CD14-positive monocyte (primary cell): ENCODE measurements around the gene RAB7B. TPM values are rescaled to one million over a fixed set of nuclear protein-coding genes. Genes with fewer than 3 reads are reported as not detected.
"Not testable (repeated sequence)": the region's sequence is repeated elsewhere in the genome, so short reads cannot be mapped to it uniquely, and the experiment has no call there.

Experiments used
- DNase-seq, 3 donors: peaks; one replicate each; pipeline ENCODE4 v3.0.0-alpha.2; 2011 to 2022
- H2AFZ ChIP-seq: 2 replicates; pipeline ENCODE4 v1.6.0; 2012; ENCODE audit warnings: mild to moderate bottlenecking, low read depth, low read length, inconsistent platforms; ENCODE audit not compliant: insufficient read depth, poor library complexity, severe bottlenecking
- H3K27ac ChIP-seq, 2 donors: 1 replicate in 1 of 2; 2 replicates in 1 of 2; pipeline ENCODE4 v1.5.1; 2012 to 2013; ENCODE audit warnings: low read length in 2 of 2, control low read depth in 1 of 2, inconsistent platforms in 1 of 2, low read depth in 1 of 2, mild to moderate bottlenecking in 1 of 2
- H3K27me3 ChIP-seq, 2 donors: one replicate each; pipeline versions ENCODE4 v1.6.0 to v1.6.1; 2011 to 2013; ENCODE audit warnings: low read length in 2 of 2; ENCODE audit not compliant: control insufficient read depth in 2 of 2, insufficient read depth in 2 of 2
- H3K36me3 ChIP-seq, 2 donors: replicated peaks in 1 of 2; 1 replicate in 1 of 2; 2 replicates in 1 of 2; pipeline versions ENCODE4 v1.5.1 to v1.6.1; 2012 to 2013; ENCODE audit warnings: low read length in 2 of 2, control low read depth in 1 of 2, inconsistent platforms in 1 of 2, mild to moderate bottlenecking in 1 of 2; ENCODE audit not compliant: insufficient read depth in 2 of 2, control insufficient read depth in 1 of 2
- H3K4me1 ChIP-seq, 2 donors: 1 replicate in 1 of 2; 2 replicates in 1 of 2; pipeline versions ENCODE4 v1.5.1 to v1.6.1; 2012 to 2013; ENCODE audit warnings: low read length in 2 of 2, control low read depth in 1 of 2, inconsistent platforms in 1 of 2, mild to moderate bottlenecking in 1 of 2, moderate library complexity in 1 of 2; ENCODE audit not compliant: insufficient read depth in 2 of 2, control insufficient read depth in 1 of 2
- H3K4me2 ChIP-seq: replicated peaks from 2 replicates; pipeline ENCODE3; 2012; ENCODE audit warnings: low read length, moderate library complexity, mild to moderate bottlenecking; ENCODE audit not compliant: poor library complexity, severe bottlenecking; ENCODE audit errors: extremely low read depth
- H3K4me3 ChIP-seq, 3 experiments: fragments of 200-600 bp in 1 of 3; sonication (generic) in 1 of 3; replicated peaks in 1 of 3; 1 replicate in 2 of 3; 2 replicates in 1 of 3; pipeline ENCODE4 v1.5.1; 2011 to 2013; ENCODE audit warnings: low read length in 3 of 3, mild to moderate bottlenecking in 3 of 3, control low read depth in 2 of 3, low read depth in 2 of 3, inconsistent platforms in 1 of 3, moderate library complexity in 1 of 3
- H3K79me2 ChIP-seq: 2 replicates; pipeline ENCODE4 v1.6.0; 2012; ENCODE audit warnings: mild to moderate bottlenecking, control low read depth, inconsistent platforms, low read length, moderate library complexity; ENCODE audit not compliant: insufficient read depth
- H3K9ac ChIP-seq: 2 replicates; pipeline ENCODE4 v1.6.0; 2017; ENCODE audit warnings: low read length, mild to moderate bottlenecking; ENCODE audit not compliant: insufficient read depth, poor library complexity, severe bottlenecking
- H3K9me3 ChIP-seq, 2 donors: replicated peaks in 1 of 2; 1 replicate in 1 of 2; 2 replicates in 1 of 2; pipeline versions ENCODE4 v1.5.1 to v1.6.1; 2012 to 2013; ENCODE audit warnings: low read length in 2 of 2, control low read depth in 1 of 2; ENCODE audit not compliant: control insufficient read depth in 1 of 2, insufficient read depth in 1 of 2
- H4K20me1 ChIP-seq: 2 replicates; pipeline ENCODE4 v1.6.0; 2012; ENCODE audit warnings: mild to moderate bottlenecking, low read length, control low read depth, moderate library complexity; ENCODE audit not compliant: insufficient read depth
- H3K27ac Mint-ChIP-seq, 7 donors: one replicate each; pipeline ENCODE4 v1.8.0; 2020; ENCODE audit warnings: mild to moderate bottlenecking in 7 of 7, mixed read lengths in 7 of 7, moderate library complexity in 6 of 7, inconsistent platforms in 2 of 7
- H3K27me3 Mint-ChIP-seq, 3 donors: one replicate each; pipeline ENCODE4 v1.8.0; 2021 to 2022; ENCODE audit warnings: low read depth in 3 of 3, mild to moderate bottlenecking in 3 of 3, mixed read lengths in 3 of 3, moderate library complexity in 3 of 3, inconsistent platforms in 1 of 3
- H3K36me3 Mint-ChIP-seq, 2 donors: one replicate each; pipeline ENCODE4 v1.8.0; 2020; ENCODE audit warnings: mixed read lengths in 2 of 2, inconsistent platforms in 1 of 2, mild to moderate bottlenecking in 1 of 2
- H3K4me1 Mint-ChIP-seq: one replicate; pipeline ENCODE4 v1.8.0; 2020; ENCODE audit warnings: mild to moderate bottlenecking, mixed read lengths
- H3K4me3 Mint-ChIP-seq, 2 donors: one replicate each; pipeline ENCODE4 v1.8.0; 2020; ENCODE audit warnings: mild to moderate bottlenecking in 2 of 2, mixed read lengths in 2 of 2, moderate library complexity in 1 of 2
- H3K9me3 Mint-ChIP-seq, 7 donors: one replicate each; pipeline ENCODE4 v1.8.0; 2020 to 2022; ENCODE audit warnings: mixed read lengths in 7 of 7, mild to moderate bottlenecking in 6 of 7, moderate library complexity in 6 of 7, inconsistent platforms in 2 of 7
- WGBS: methylation state at CpG from one replicate; pipeline ENCODE4 v1.1.5; 2013; ENCODE audit warnings: missing lambda C conversion rate; ENCODE audit not compliant: insufficient coverage; 5-methylcytosine and 5-hydroxymethylcytosine counted together
- intact Hi-C, 2 donors: fragments of 100-400 bp; cut with micrococcal nuclease; formaldehyde crosslinking; loops; one replicate each; pipeline versions ENCODE4 v1.15.0 to v1.15.1; 2023
- polyA plus RNA-seq, 3 donors: library from polyadenylated mRNA; depleted of rRNA in 1 of 3; unstranded in 2 of 3; stranded (reverse) in 1 of 3; fragments of 300-500 nt in 2 of 3; fragments of >200 nt in 1 of 3; fragmentation: Illumina TruSeq in 2 of 3; gene quantifications; 1 replicate in 2 of 3; 2 replicates in 1 of 3; pipeline ENCODE4 v1.2.3, GENCODE V29; 2012 to 2021
- TF ChIP-seq, protein P1 (sequence below): fragments of 200-600 bp; IDR thresholded peaks from one replicate; pipeline ENCODE4 v1.8.0; 2022; ENCODE audit warnings: antibody characterized with exemption, mild to moderate bottlenecking

Gene RAB7B
- polyA plus RNA-seq, 3 donors: 0.41 to 0.52 (median 0.47) TPM

DNA sequence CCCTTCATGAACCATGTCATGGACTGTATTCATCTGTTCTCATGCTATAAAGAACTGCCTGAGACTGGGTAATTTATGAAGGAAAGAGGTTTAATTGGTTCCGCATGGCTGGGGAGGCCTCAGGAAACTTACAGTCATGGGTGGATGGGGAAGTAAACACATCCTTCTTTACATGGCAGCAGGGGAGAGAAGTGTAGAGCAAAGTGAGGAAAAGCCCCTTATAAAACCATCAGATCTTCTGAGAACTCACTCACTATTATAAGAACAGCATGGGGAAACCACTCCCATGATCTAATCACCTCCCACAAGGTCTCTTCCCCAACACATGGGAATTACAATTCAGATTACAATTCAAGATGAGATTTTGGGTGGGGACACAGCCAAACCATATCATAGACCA is 6.6 kb downstream of the RAB7B start:
- H3K79me2 ChIP-seq, H3K9ac ChIP-seq, H3K27me3 ChIP-seq, DNase-seq, H3K9me3 ChIP-seq, H3K4me3 ChIP-seq, H4K20me1 ChIP-seq, H2AFZ ChIP-seq, H3K36me3 ChIP-seq, H3K27ac Mint-ChIP-seq, H3K27me3 Mint-ChIP-seq, H3K4me3 Mint-ChIP-seq, H3K4me2 ChIP-seq, intact Hi-C loops, H3K27ac ChIP-seq: not testable (repeated sequence)
- Mint-ChIP-seq H3K9me3 (peaks cover 6 to 12% (median 7%) of the 10 kb centered on the region in 7 donors), H3K36me3 (peaks cover 0 to 11% of the 10 kb centered on the region in 2 donors), H3K4me1 (peaks cover 16% of the 10 kb centered on the region)
- H3K4me1 ChIP-seq: peaks cover 10 to 14% of the 10 kb centered on the region in 2 donors
- no CpG with 5 or more reads among the region's 1 CpG for WGBS

DNA sequence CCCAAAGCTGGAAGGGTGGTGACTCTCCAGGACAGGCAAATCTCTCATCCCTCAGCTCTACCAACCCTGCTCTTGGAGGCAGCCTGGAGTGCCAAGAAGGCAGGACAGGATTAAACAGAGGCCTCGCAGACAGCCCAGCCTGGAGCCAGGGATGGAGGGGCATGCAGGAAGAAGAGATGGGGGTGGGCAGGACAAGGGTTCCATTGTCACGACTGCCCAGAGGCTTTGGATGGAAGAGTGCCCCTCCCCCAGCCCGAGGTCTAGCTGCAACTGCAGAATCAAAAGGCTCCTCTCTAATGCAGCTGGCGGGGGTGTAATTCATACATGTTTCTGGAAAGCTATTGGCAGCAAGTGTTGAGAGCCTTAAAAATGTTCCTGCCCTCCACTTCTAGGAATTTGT is 8.8 kb downstream of the RAB7B start:
- TF ChIP-seq, protein P1, sequence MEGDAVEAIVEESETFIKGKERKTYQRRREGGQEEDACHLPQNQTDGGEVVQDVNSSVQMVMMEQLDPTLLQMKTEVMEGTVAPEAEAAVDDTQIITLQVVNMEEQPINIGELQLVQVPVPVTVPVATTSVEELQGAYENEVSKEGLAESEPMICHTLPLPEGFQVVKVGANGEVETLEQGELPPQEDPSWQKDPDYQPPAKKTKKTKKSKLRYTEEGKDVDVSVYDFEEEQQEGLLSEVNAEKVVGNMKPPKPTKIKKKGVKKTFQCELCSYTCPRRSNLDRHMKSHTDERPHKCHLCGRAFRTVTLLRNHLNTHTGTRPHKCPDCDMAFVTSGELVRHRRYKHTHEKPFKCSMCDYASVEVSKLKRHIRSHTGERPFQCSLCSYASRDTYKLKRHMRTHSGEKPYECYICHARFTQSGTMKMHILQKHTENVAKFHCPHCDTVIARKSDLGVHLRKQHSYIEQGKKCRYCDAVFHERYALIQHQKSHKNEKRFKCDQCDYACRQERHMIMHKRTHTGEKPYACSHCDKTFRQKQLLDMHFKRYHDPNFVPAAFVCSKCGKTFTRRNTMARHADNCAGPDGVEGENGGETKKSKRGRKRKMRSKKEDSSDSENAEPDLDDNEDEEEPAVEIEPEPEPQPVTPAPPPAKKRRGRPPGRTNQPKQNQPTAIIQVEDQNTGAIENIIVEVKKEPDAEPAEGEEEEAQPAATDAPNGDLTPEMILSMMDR: no peak
- Histone ChIP-seq H3K9me3 (peaks cover 0 to 4% of the 10 kb centered on the region in 2 donors), H2AFZ (no peak overlapping the region), H3K27ac (no peak overlapping the region), H3K4me1 (no peaks in the 10 kb centered on the region), H3K79me2 (no peaks in the 10 kb centered on the region), H3K4me3 (no peak overlapping the region), H4K20me1 (no peaks in the 10 kb centered on the region), H3K27me3 (no peaks in the 10 kb centered on the region), H3K9ac (no peak overlapping the region), H3K36me3 (no peaks in the 10 kb centered on the region), H3K4me2 (no peak overlapping the region)
- H3K27ac Mint-ChIP-seq: no peak overlapping the region
- peaks cover 0 to 6% (median 0%) of the 10 kb centered on the region in 3 donors for H3K27me3 Mint-ChIP-seq
- peaks cover 14% of the 10 kb centered on the region for H3K4me1 Mint-ChIP-seq
- 93% methylated on average over 2 of the region's 4 CpGs for WGBS
- no peak for DNase-seq
- no peak overlapping the region for H3K4me3 Mint-ChIP-seq
- H3K9me3 Mint-ChIP-seq: peaks cover 6 to 12% (median 7%) of the 10 kb centered on the region in 7 donors
- peaks cover 0 to 14% of the 10 kb centered on the region in 2 donors for H3K36me3 Mint-ChIP-seq
- intact Hi-C loops: no loop called here
